H1 (cell line): ENCODE measurements around the gene ALPK3. TPM values are rescaled to one million over a fixed set of nuclear protein-coding genes. Genes with fewer than 3 reads are reported as not detected.

Source experiments
- ASH2L ChIP-seq: fragments of 200-600, 300-600 bp; sonication (generic); IDR thresholded peaks from one replicate; pipeline ENCODE4 v1.7.1; 2017; ENCODE audit warnings: low read length
- BCL11A ChIP-seq, 2 experiments: IDR thresholded peaks; one replicate each; pipeline ENCODE4 v1.6.1; 2011; ENCODE audit warnings: low read depth in 2 of 2, low read length in 2 of 2, mild to moderate bottlenecking in 2 of 2
- CEBPB ChIP-seq: IDR thresholded peaks from 2 replicates; pipeline ENCODE4 v1.6.1; 2012; ENCODE audit warnings: low read depth, low read length
- CHD2 ChIP-seq: IDR thresholded peaks from 2 replicates; pipeline ENCODE4 v1.6.1; 2012; ENCODE audit warnings: low read length, improper control_type of control experiment
- CHD7 ChIP-seq: fragments of 300-600 bp; sonication (generic); IDR thresholded peaks from 2 replicates; pipeline ENCODE4 v1.7.1; 2012; ENCODE audit warnings: low read length, moderate library complexity, mild to moderate bottlenecking, inconsistent platforms; ENCODE audit not compliant: insufficient replicate concordance
- CTCF ChIP-seq, 3 experiments: IDR thresholded peaks; 1 replicate in 2 of 3; 2 replicates in 1 of 3; pipeline versions ENCODE4 v1.5.1 to v1.6.1; 2011; ENCODE audit warnings: low read length in 3 of 3, mild to moderate bottlenecking in 3 of 3, inconsistent platforms in 2 of 3, low read depth in 1 of 3, moderate library complexity in 1 of 3; ENCODE audit not compliant: insufficient read depth in 1 of 3; ENCODE audit errors: control extremely low read depth in 1 of 3
- FOSL1 ChIP-seq: IDR thresholded peaks from 2 replicates; pipeline ENCODE4 v1.6.1; 2011; ENCODE audit warnings: mild to moderate bottlenecking, low read depth, low read length, moderate library complexity; ENCODE audit not compliant: insufficient read depth
- RBBP5 ChIP-seq: IDR thresholded peaks from 2 replicates; pipeline ENCODE4 v1.7.1; 2012; ENCODE audit warnings: low read depth, mild to moderate bottlenecking, inconsistent platforms, low read length, moderate library complexity, borderline replicate concordance
- SAP30 ChIP-seq: fragments of 300-600 bp; sonication (generic); IDR thresholded peaks from 2 replicates; pipeline ENCODE4 v1.7.1; 2012; ENCODE audit warnings: low read length, moderate library complexity, mild to moderate bottlenecking, inconsistent platforms; ENCODE audit not compliant: insufficient read depth, insufficient replicate concordance
- TBP ChIP-seq: IDR thresholded peaks from 2 replicates; pipeline ENCODE4 v1.6.1; 2011; ENCODE audit warnings: low read depth, low read length, improper control_type of control experiment
- polyA plus RNA-seq, 7 experiments: library from polyadenylated mRNA; depleted of rRNA in 3 of 7; stranded (reverse) in 5 of 7; unstranded in 2 of 7; fragments of >200 nt in 5 of 7; fragments of 200-250 nt in 2 of 7; gene quantifications; 1 replicate in 5 of 7; 2 replicates in 1 of 7; 4 replicates in 1 of 7; pipeline versions ENCODE4 v1.2.1 to v1.2.3, GENCODE V29; 2011 to 2013; ENCODE audit warnings: missing spikeins in 2 of 7, mixed read lengths in 2 of 7
- total RNA-seq: library from RNA; stranded (reverse); fragmentation: NEBNext Ultra II Directional; extraction: Animal tissue kit (Norgen Biotek cat#: 25700); gene quantifications from 2 replicates; pipeline ENCODE4 v1.2.1, GENCODE V29; 2021

ALPK3 gene
- total and polyA plus RNA-seq, 2 of the 8 experiments (the other 6 are each of a cell fraction or from before 2014, with no cell fraction given), result 4.4 to 19.2 TPM

GRCh38 chr15:84780492-84780891, 36.7 kb upstream of the ALPK3 start (continued):
- TF ChIP-seq CHD7, result no peak
- no peak for TF ChIP-seq BCL11A (IDR thresholded peaks at IDR 0.05; ENCODE audit: low read depth in 2 of 2, low read length in 2 of 2)
- no peak for TF ChIP-seq FOSL1
- no peak for TF ChIP-seq CHD2
- no peak for TF ChIP-seq CEBPB
- no peak for TF ChIP-seq CTCF (IDR thresholded peaks at IDR 0.05; ENCODE audit: control extremely low read depth in 1 of 3, insufficient read depth in 1 of 3, low read depth in 1 of 3, low read length in 3 of 3)
- no peak for TF ChIP-seq RBBP5
- no peak for TF ChIP-seq SAP30
- no peak for TF ChIP-seq TBP
- no peak for TF ChIP-seq ASH2L
